H7 (cell line): ENCODE results near the gene OSBP2. TPM values are rescaled to one million over a fixed set of nuclear protein-coding genes. Genes with fewer than 3 reads are reported as not detected.
A peak's percentile ranks its signal among the peaks of the same experiment; 100 is the strongest.

ENCODE experiments used
- DNase-seq: peaks from one replicate; pipeline ENCODE4 v3.0.0; 2012
- H3K27me3 ChIP-seq: 2 replicates; pipeline ENCODE4 v1.6.0; 2011; ENCODE audit warnings: mild to moderate bottlenecking, low read length; ENCODE audit not compliant: control insufficient read depth, insufficient read depth
- H3K36me3 ChIP-seq: replicated peaks from 2 replicates; pipeline ENCODE4 v1.5.1; 2011; ENCODE audit warnings: low read length; ENCODE audit not compliant: control insufficient read depth, insufficient read depth
- H3K4me3 ChIP-seq: 2 replicates; pipeline ENCODE4 v1.5.1; 2011; ENCODE audit warnings: low read depth, mild to moderate bottlenecking, control low read depth, low read length, moderate library complexity; ENCODE audit not compliant: insufficient read depth
- total RNA-seq: library from RNA; depleted of rRNA; stranded (reverse); fragments of >200 nt; shearing (Covaris generic); gene quantifications from 2 replicates; pipeline ENCODE4 v1.2.3, GENCODE V29; 2014

The OSBP2 gene
- total RNA-seq, 1 experiment from 2014 or later, result 4.7 TPM

- peak; percentile 37 for DNase-seq
- H3K27me3 ChIP-seq, result no peaks in the 10 kb centered on the region
- H3K36me3 ChIP-seq, result peaks cover 3% of the 10 kb centered on the region
- no peak overlapping the region for H3K4me3 ChIP-seq
Observed at GRCh38 chr22:30906946-30907345, 212.3 kb downstream of the OSBP2 start.

GRCh38 chr22:30908051-30908461, 213.4 kb downstream of the OSBP2 start:
- peaks cover 3% of the 10 kb centered on the region for H3K36me3 ChIP-seq
- no peak for DNase-seq
- no peak overlapping the region for H3K4me3 ChIP-seq
- H3K27me3 ChIP-seq, result no peaks in the 10 kb centered on the region

GRCh38 chr22:30909306-30909705, 214.6 kb downstream of the OSBP2 start:
- Histone ChIP-seq H3K4me3 (no peak overlapping the region), H3K27me3 (no peaks in the 10 kb centered on the region), H3K36me3 (no peaks in the 10 kb centered on the region; the same call in 1 of the 2 replicates)
- DNase-seq, result no peak

- DNase-seq, result no peak
- Histone ChIP-seq H3K27me3 (no peaks in the 10 kb centered on the region), H3K36me3 (no peaks in the 10 kb centered on the region; the same call in 1 of the 2 replicates), H3K4me3 (no peak overlapping the region)
Observed at GRCh38 chr22:30910358-30910757, 215.7 kb downstream of the OSBP2 start.

- Histone ChIP-seq H3K27me3 (no peaks in the 10 kb centered on the region), H3K36me3 (no peaks in the 10 kb centered on the region; the same call in 1 of the 2 replicates), H3K4me3 (no peak overlapping the region)
- DNase-seq, result no peak
Observed at GRCh38 chr22:30918761-30919160, 224.1 kb downstream of the OSBP2 start.

- no peak overlapping the region for H3K4me3 ChIP-seq
- no peak for DNase-seq
- H3K36me3 ChIP-seq, result peaks cover 1% of the 10 kb centered on the region
Observed at GRCh38 chr22:30919973-30920372, 225.3 kb downstream of the OSBP2 start.

GRCh38 chr22:30920407-30920806, 225.7 kb downstream of the OSBP2 start:
- Histone ChIP-seq H3K27me3 (no peaks in the 10 kb centered on the region), H3K36me3 (peaks cover 5% of the 10 kb centered on the region), H3K4me3 (no peak overlapping the region)
- peak; percentile 89 for DNase-seq

More at GRCh38 chr22:30919973-30920372, 225.3 kb downstream of the OSBP2 start:
- H3K27me3 ChIP-seq, result no peaks in the 10 kb centered on the region

- Histone ChIP-seq H3K27me3 (no peaks in the 10 kb centered on the region), H3K36me3 (peaks cover 10% of the 10 kb centered on the region), H3K4me3 (no peak overlapping the region)
- no peak for DNase-seq
Observed at GRCh38 chr22:30921108-30921507, 226.4 kb downstream of the OSBP2 start.

GRCh38 chr22:30922151-30922611, 227.5 kb downstream of the OSBP2 start:
- Histone ChIP-seq H3K36me3 (peaks cover 16% of the 10 kb centered on the region), H3K4me3 (no peak overlapping the region), H3K27me3 (no peaks in the 10 kb centered on the region)
- peak; percentile 53 for DNase-seq

- peaks cover 27% of the 10 kb centered on the region for H3K36me3 ChIP-seq
- DNase-seq, result no peak
- H3K4me3 ChIP-seq, result no peak overlapping the region
- no peaks in the 10 kb centered on the region for H3K27me3 ChIP-seq
Observed at GRCh38 chr22:30923168-30923900, 228.7 kb downstream of the OSBP2 start.

GRCh38 chr22:30925667-30926066, 231.0 kb downstream of the OSBP2 start:
- no peaks in the 10 kb centered on the region for H3K27me3 ChIP-seq
- no peak for DNase-seq
- peaks cover 31% of the 10 kb centered on the region for H3K36me3 ChIP-seq
- H3K4me3 ChIP-seq, result no peak overlapping the region

GRCh38 chr22:30926706-30927105, 232.0 kb downstream of the OSBP2 start:
- H3K36me3 ChIP-seq, result peaks cover 39% of the 10 kb centered on the region
- H3K27me3 ChIP-seq, result no peaks in the 10 kb centered on the region
- no peak overlapping the region for H3K4me3 ChIP-seq
- DNase-seq, result no peak

- DNase-seq, result no peak
- Histone ChIP-seq H3K4me3 (no peak overlapping the region), H3K36me3 (peaks cover 48% of the 10 kb centered on the region), H3K27me3 (no peaks in the 10 kb centered on the region)
Observed at GRCh38 chr22:30927806-30928205, 233.1 kb downstream of the OSBP2 start.

GRCh38 chr22:30928401-30928800, 233.7 kb downstream of the OSBP2 start:
- Histone ChIP-seq H3K4me3 (no peak overlapping the region), H3K27me3 (no peaks in the 10 kb centered on the region), H3K36me3 (peaks cover 54% of the 10 kb centered on the region)
- no peak for DNase-seq

GRCh38 chr22:30930228-30930627, 235.6 kb downstream of the OSBP2 start:
- no peak overlapping the region for H3K4me3 ChIP-seq
- peaks cover 66% of the 10 kb centered on the region for H3K36me3 ChIP-seq
- no peak for DNase-seq
- H3K27me3 ChIP-seq, result no peaks in the 10 kb centered on the region
